Breast epithelium (tissue), 3 donors: ENCODE measurements around the gene NUDT2.

Experiments used
- CTCF ChIP-seq, 3 donors: fragments of 450-650 bp; IDR thresholded peaks; one replicate each; pipeline ENCODE4 v1.5.1; 2016 to 2017; ENCODE audit warnings: antibody characterized with exemption in 3 of 3, mild to moderate bottlenecking in 3 of 3, moderate library complexity in 3 of 3
- POLR2A ChIP-seq: fragments of 450-650 bp; IDR thresholded peaks from one replicate; pipeline ENCODE4 v1.6.1; 2016; ENCODE audit warnings: antibody characterized with exemption, mild to moderate bottlenecking, moderate library complexity
- POLR2AphosphoS5 ChIP-seq, 3 donors: sonication (generic); formaldehyde crosslinking; IDR thresholded peaks; one replicate each; pipeline ENCODE4 v1.6.1; 2017; ENCODE audit warnings: antibody characterized with exemption in 3 of 3

DNA sequence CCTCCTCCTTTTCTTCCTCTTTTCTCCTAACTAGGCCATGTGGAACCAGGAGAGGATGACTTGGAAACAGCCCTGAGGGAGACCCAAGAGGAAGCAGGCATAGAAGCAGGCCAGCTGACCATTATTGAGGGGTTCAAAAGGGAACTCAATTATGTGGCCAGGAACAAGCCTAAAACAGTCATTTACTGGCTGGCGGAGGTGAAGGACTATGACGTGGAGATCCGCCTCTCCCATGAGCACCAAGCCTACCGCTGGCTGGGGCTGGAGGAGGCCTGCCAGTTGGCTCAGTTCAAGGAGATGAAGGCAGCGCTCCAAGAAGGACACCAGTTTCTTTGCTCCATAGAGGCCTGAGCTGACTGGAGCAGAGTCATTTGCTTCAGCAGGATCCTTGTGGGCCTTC, 13.7 kb downstream of the NUDT2 start:
- no peak for TF ChIP-seq CTCF (IDR thresholded peaks at IDR 0.05)
- TF ChIP-seq POLR2A = no peak
- no peak for TF ChIP-seq POLR2AphosphoS5 (IDR thresholded peaks at IDR 0.05)
